Activated T-cell treated with anti-CD3 and anti-CD28 coated beads, Interleukin-2, amount 50 U/mL, for 1 hour (primary cell): ENCODE measurements around the gene CEP128.

Experiments
- DNase-seq: peaks from one replicate; pipeline ENCODE4 v3.0.0-alpha.2; 2020

CEP128 gene

GRCh38 chr14:80770114-80770908, 171.2 kb downstream of the CEP128 start:
- no peak for DNase-seq

GRCh38 chr14:80768646-80769045, 172.9 kb downstream of the CEP128 start:
- DNase-seq, result no peak

- DNase-seq, result no peak
Measured at GRCh38 chr14:80764921-80765507, 176.5 kb downstream of the CEP128 start.

GRCh38 chr14:80764496-80764895, 177.0 kb downstream of the CEP128 start:
- no peak for DNase-seq

GRCh38 chr14:80762641-80763228, 178.8 kb downstream of the CEP128 start:
- DNase-seq, result no peak

GRCh38 chr14:80754696-80755095, 186.8 kb downstream of the CEP128 start:
- DNase-seq, result no peak

- DNase-seq, result no peak
Measured at GRCh38 chr14:80751285-80751684, 190.3 kb downstream of the CEP128 start.

- DNase-seq, result no peak
Measured at GRCh38 chr14:80726211-80726610, 215.3 kb downstream of the CEP128 start.

- DNase-seq, result no peak
Measured at GRCh38 chr14:80718940-80719339, 222.6 kb downstream of the CEP128 start.

GRCh38 chr14:80714474-80714873, 227.1 kb downstream of the CEP128 start:
- no peak for DNase-seq

- DNase-seq, result no peak
Measured at GRCh38 chr14:80713076-80713850, 228.3 kb downstream of the CEP128 start.

- DNase-seq, result no peak
Measured at GRCh38 chr14:80705241-80705980, 236.1 kb downstream of the CEP128 start.

GRCh38 chr14:80700601-80701000, 240.9 kb downstream of the CEP128 start:
- no peak for DNase-seq

- no peak for DNase-seq
Measured at GRCh38 chr14:80699861-80700260, 241.7 kb downstream of the CEP128 start.

- DNase-seq, result no peak
Measured at GRCh38 chr14:80698974-80699373, 242.6 kb downstream of the CEP128 start.

GRCh38 chr14:80695869-80696268, 245.7 kb downstream of the CEP128 start:
- no peak for DNase-seq

GRCh38 chr14:80692903-80693302, 248.6 kb downstream of the CEP128 start:
- no peak for DNase-seq

- no peak for DNase-seq
Measured at GRCh38 chr14:80681651-80682050, 259.9 kb downstream of the CEP128 start.

- no peak for DNase-seq
Measured at GRCh38 chr14:80679273-80679672, 262.3 kb downstream of the CEP128 start.

GRCh38 chr14:80678436-80678835, 263.1 kb downstream of the CEP128 start:
- no peak for DNase-seq

GRCh38 chr14:80669426-80669825, 272.1 kb downstream of the CEP128 start:
- no peak for DNase-seq

GRCh38 chr14:80664576-80664975, 277.0 kb downstream of the CEP128 start:
- DNase-seq, result no peak

- DNase-seq, result no peak
Measured at GRCh38 chr14:80663541-80663940, 278.0 kb downstream of the CEP128 start.
